Mesendoderm (in vitro differentiated cells): Measurements from ENCODE around the gene CDKN1C.

Experiments
- DNase-seq: peaks from one replicate; pipeline ENCODE4 v3.0.0; 2013
- H2AK5ac ChIP-seq: 2 replicates; pipeline ENCODE4 v1.6.1; 2013; ENCODE audit warnings: low read length, inconsistent platforms
- H2BK120ac ChIP-seq: 2 replicates; pipeline ENCODE4 v1.6.1; 2013; ENCODE audit warnings: low read depth, mild to moderate bottlenecking, low read length, moderate library complexity, mixed read lengths
- H2BK15ac ChIP-seq: replicated peaks from 2 replicates; pipeline ENCODE4 v1.6.1; 2013; ENCODE audit warnings: low read depth, mild to moderate bottlenecking, moderate library complexity
- H2BK5ac ChIP-seq: 2 replicates; pipeline ENCODE4 v1.6.1; 2013; ENCODE audit warnings: low read length, inconsistent platforms
- H3K18ac ChIP-seq: 2 replicates; pipeline ENCODE4 v1.6.1; 2013; ENCODE audit warnings: mild to moderate bottlenecking, low read length, mixed read lengths
- H3K23ac ChIP-seq: one replicate; pipeline ENCODE4 v1.6.1; 2013; ENCODE audit warnings: low read length
- H3K27ac ChIP-seq: 2 replicates; pipeline ENCODE4 v1.5.1; 2013; ENCODE audit warnings: low read depth, mild to moderate bottlenecking, inconsistent platforms, low read length, moderate library complexity
- H3K27me3 ChIP-seq: 2 replicates; pipeline ENCODE4 v1.6.1; 2013; ENCODE audit warnings: low read length, control low read depth, mild to moderate bottlenecking, inconsistent platforms; ENCODE audit not compliant: insufficient read depth, poor library complexity
- H3K36me3 ChIP-seq: 2 replicates; pipeline ENCODE4 v1.6.1; 2013; ENCODE audit warnings: low read length, inconsistent platforms; ENCODE audit not compliant: control insufficient read depth, insufficient read depth
- H3K4ac ChIP-seq: one replicate; pipeline ENCODE4 v1.6.1; 2013; ENCODE audit warnings: low read depth, mild to moderate bottlenecking, low read length, moderate library complexity
- H3K4me1 ChIP-seq: 2 replicates; pipeline ENCODE4 v1.6.1; 2013; ENCODE audit warnings: low read depth, low read length, inconsistent platforms; ENCODE audit not compliant: control insufficient read depth
- H3K4me2 ChIP-seq: 2 replicates; pipeline ENCODE4 v1.6.1; 2013; ENCODE audit warnings: low read length
- H3K4me3 ChIP-seq: 2 replicates; pipeline ENCODE4 v1.5.1; 2013; ENCODE audit warnings: mild to moderate bottlenecking, low read length
- H3K56ac ChIP-seq: one replicate; pipeline ENCODE4 v1.6.1; 2013; ENCODE audit warnings: low read length
- H3K79me1 ChIP-seq: 2 replicates; pipeline ENCODE4 v1.6.1; 2013; ENCODE audit warnings: low read length, inconsistent platforms
- H3K79me2 ChIP-seq: 2 replicates; pipeline ENCODE4 v1.6.1; 2013; ENCODE audit warnings: mild to moderate bottlenecking, low read length; ENCODE audit not compliant: control insufficient read depth, insufficient read depth
- H3K9ac ChIP-seq: 2 replicates; pipeline ENCODE4 v1.6.1; 2013; ENCODE audit warnings: low read length, inconsistent platforms
- H4K5ac ChIP-seq: one replicate; pipeline ENCODE4 v1.6.1; 2013; ENCODE audit warnings: low read length
- H4K8ac ChIP-seq: one replicate; pipeline ENCODE4 v1.6.1; 2013; ENCODE audit warnings: low read depth, mild to moderate bottlenecking, control low read depth, low read length, moderate library complexity
- WGBS: extraction: QIAGEN DNeasy Blood & Tissue Kit; methylation state at CpG from one replicate; pipeline ENCODE4 v1.1.7; 2013; ENCODE audit warnings: low lambda C conversion rate, missing lambda C conversion rate; ENCODE audit not compliant: insufficient coverage; ENCODE audit errors: extremely low coverage; 5-methylcytosine and 5-hydroxymethylcytosine counted together

Gene CDKN1C

GRCh38 chr11:2847561-2847960 is 38.0 kb downstream of the CDKN1C start:
- Histone ChIP-seq H3K9ac (no peak overlapping the region), H3K4me2 (no peak overlapping the region), H4K5ac (no peak overlapping the region), H3K27ac (no peak overlapping the region), H2BK5ac (no peak overlapping the region), H2BK120ac (no peak overlapping the region), H3K23ac (no peak overlapping the region), H2BK15ac (no peak overlapping the region), H3K4ac (no peak overlapping the region), H3K27me3 (no peaks in the 10 kb centered on the region), H3K79me1 (no peaks in the 10 kb centered on the region), H2AK5ac (no peak overlapping the region), H3K56ac (no peak overlapping the region), H3K79me2 (no peaks in the 10 kb centered on the region), H3K4me3 (no peak overlapping the region), H4K8ac (no peak overlapping the region), H3K18ac (no peak overlapping the region), H3K36me3 (no peaks in the 10 kb centered on the region), H3K4me1 (peaks cover 4% of the 10 kb centered on the region)
- no CpG with 5 or more reads among the region's 21 CpGs for WGBS
- DNase-seq = no peak

DNA sequence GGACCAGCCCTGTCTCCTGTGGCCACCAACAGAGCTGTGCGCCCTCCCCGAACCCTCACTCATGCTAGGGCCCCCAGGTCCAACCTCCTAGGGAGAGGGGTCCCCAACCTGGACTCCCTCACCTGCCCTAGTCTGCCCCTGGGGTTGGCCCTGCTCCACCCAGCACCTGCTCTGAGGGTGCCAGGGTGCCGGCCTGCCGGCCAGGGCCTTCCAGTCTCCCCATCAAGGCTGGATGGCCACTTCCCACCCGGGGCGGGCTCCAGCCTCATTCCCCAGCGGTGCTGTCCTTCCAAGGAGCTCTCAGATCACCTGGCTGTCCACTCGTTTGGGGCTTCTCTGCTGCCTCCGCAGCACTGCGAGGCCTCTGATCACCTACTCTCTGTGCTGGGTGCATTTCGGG is 39.1 kb downstream of the CDKN1C start:
- WGBS = no CpG with 5 or more reads among the region's 11 CpGs
- no peaks in the 10 kb centered on the region for H3K79me1 ChIP-seq
- H4K8ac ChIP-seq = no peak overlapping the region
- H2BK15ac ChIP-seq = no peak overlapping the region
- no peak overlapping the region for H2BK5ac ChIP-seq
- H3K4me1 ChIP-seq = peaks cover 4% of the 10 kb centered on the region
- no peak overlapping the region for H3K23ac ChIP-seq
- no peak overlapping the region for H3K27ac ChIP-seq
- no peak overlapping the region for H3K4me3 ChIP-seq
- no peaks in the 10 kb centered on the region for H3K27me3 ChIP-seq
- no peak overlapping the region for H4K5ac ChIP-seq
- no peak overlapping the region for H3K4me2 ChIP-seq
- no peak overlapping the region for H2BK120ac ChIP-seq
- no peaks in the 10 kb centered on the region for H3K36me3 ChIP-seq
- no peak overlapping the region for H3K56ac ChIP-seq
- no peak overlapping the region for H3K9ac ChIP-seq
- no peaks in the 10 kb centered on the region for H3K79me2 ChIP-seq
- no peak overlapping the region for H3K4ac ChIP-seq
- no peak for DNase-seq
- H2AK5ac ChIP-seq = no peak overlapping the region
- no peak overlapping the region for H3K18ac ChIP-seq

DNA sequence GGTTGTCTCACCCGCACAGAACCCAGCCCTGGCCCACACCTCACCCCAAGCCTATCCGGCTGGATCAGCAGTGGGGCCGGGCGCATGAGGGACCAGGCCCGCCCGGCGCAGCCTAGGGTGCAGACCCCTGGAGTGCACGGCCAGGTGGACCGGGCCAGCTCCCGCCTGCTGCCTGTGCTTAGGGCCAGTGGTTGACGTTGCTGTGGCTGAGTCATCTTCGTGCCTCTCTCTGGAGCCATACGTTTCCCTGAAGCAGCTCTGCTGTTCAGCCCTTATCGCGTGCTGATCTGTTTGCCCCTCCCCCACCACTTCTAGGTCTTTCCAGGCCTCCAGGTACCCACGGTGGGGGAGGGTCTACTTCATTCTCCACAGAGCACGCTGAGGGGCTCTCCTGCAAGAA is 39.5 kb downstream of the CDKN1C start:
- Histone ChIP-seq H3K79me2 (no peaks in the 10 kb centered on the region), H4K5ac (no peak overlapping the region), H3K27me3 (no peaks in the 10 kb centered on the region), H2BK15ac (no peak overlapping the region), H2BK5ac (no peak overlapping the region), H2BK120ac (no peak overlapping the region), H3K9ac (no peak overlapping the region), H4K8ac (no peak overlapping the region), H3K4me3 (no peak overlapping the region), H3K27ac (no peak overlapping the region), H3K4me1 (peaks cover 4% of the 10 kb centered on the region), H3K4me2 (no peak overlapping the region), H3K23ac (no peak overlapping the region), H3K79me1 (no peaks in the 10 kb centered on the region), H3K4ac (no peak overlapping the region), H3K18ac (no peak overlapping the region), H2AK5ac (no peak overlapping the region), H3K56ac (no peak overlapping the region), H3K36me3 (no peaks in the 10 kb centered on the region)
- peak; percentile 79 for DNase-seq
- WGBS = no CpG with 5 or more reads among the region's 17 CpGs

GRCh38 chr11:2844996-2845395 is 40.6 kb downstream of the CDKN1C start:
- Histone ChIP-seq H3K27me3 (no peaks in the 10 kb centered on the region), H2BK15ac (no peak overlapping the region), H4K5ac (no peak overlapping the region), H3K18ac (no peak overlapping the region), H3K23ac (no peak overlapping the region), H2BK5ac (no peak overlapping the region), H3K56ac (no peak overlapping the region), H3K79me1 (no peaks in the 10 kb centered on the region), H2AK5ac (no peak overlapping the region), H2BK120ac (no peak overlapping the region), H3K4me2 (no peak overlapping the region), H3K4me3 (no peak overlapping the region), H3K27ac (no peak overlapping the region), H3K9ac (no peak overlapping the region), H3K4me1 (peaks cover 4% of the 10 kb centered on the region), H3K4ac (no peak overlapping the region), H3K36me3 (no peaks in the 10 kb centered on the region), H3K79me2 (no peaks in the 10 kb centered on the region), H4K8ac (no peak overlapping the region)
- no peak for DNase-seq
- WGBS = no CpG with 5 or more reads among the region's 12 CpGs

DNA sequence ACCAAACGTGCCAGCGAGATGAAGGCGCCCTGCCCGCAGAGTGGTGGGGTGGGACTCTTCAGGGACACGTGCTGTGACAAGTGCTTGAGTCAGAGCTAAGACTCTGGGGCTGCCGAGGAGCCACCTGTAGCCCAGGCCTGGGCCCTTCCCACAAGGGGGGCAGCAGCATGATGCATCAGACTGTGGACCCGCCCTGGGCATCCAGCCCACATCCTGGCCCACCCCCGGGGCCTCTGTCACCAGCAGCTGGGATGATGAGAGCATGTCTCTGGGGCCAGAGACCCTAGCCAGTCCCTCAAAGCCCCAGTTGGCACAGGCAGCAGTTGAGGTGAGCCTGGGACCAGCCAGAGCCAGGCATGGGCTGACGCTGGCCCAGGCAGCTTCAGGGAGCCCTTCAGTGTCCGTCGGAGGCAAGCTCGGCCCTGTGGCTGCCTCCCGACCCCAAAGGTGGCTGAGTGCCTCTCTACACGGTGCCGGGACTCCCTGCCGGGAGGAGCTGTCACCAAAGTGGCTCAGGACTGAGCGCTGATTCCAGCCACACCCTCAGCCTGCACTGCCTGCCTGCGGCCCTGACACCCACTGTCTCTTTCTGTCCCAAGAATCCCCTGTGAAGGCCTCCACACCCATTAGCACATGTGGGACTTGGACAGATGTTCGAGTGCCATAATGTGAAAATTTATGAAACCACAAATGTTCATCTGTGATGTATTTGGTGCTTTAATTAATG is 41.3 kb downstream of the CDKN1C start:
- WGBS = no CpG with 5 or more reads among the region's 19 CpGs
- no peaks in the 10 kb centered on the region for H3K27me3 ChIP-seq
- peaks cover 4% of the 10 kb centered on the region for H3K4me1 ChIP-seq

DNA sequence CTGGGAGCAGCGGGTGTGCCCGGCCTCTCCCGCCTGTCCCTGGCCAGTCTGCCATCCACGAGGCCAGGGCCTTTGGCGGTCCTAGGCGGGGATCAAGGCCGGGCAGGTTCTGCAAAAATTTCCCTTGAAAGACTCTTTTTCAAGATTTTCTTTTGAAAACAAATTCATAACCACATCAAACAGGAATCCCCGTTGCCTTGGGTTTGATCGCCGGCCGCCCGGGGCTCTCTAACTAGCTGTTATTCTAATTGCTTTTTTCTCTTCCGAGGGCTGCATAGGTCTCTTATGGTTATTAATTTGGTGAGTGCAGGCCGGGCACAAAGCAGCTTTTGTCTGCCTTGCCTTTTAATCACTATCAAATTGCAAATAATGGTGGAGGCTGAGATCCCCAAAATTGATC is 42.0 kb downstream of the CDKN1C start:
- H2BK5ac ChIP-seq = no peak overlapping the region
- no peak overlapping the region for H3K56ac ChIP-seq
- no peak overlapping the region for H2BK15ac ChIP-seq
- no CpG with 5 or more reads among the region's 14 CpGs for WGBS
- H4K5ac ChIP-seq = no peak overlapping the region
- H2BK120ac ChIP-seq = no peak overlapping the region
- H3K4me3 ChIP-seq = no peak overlapping the region
- no peak overlapping the region for H3K4me2 ChIP-seq
- H4K8ac ChIP-seq = no peak overlapping the region
- H3K79me2 ChIP-seq = no peaks in the 10 kb centered on the region
- no peak for DNase-seq
- H3K27ac ChIP-seq = no peak overlapping the region
- no peak overlapping the region for H3K9ac ChIP-seq
- H3K79me1 ChIP-seq = no peaks in the 10 kb centered on the region
- no peaks in the 10 kb centered on the region for H3K27me3 ChIP-seq
- no peak overlapping the region for H3K4ac ChIP-seq
- H3K18ac ChIP-seq = no peak overlapping the region
- no peaks in the 10 kb centered on the region for H3K36me3 ChIP-seq
- H3K4me1 ChIP-seq = peaks cover 4% of the 10 kb centered on the region
- H3K23ac ChIP-seq = no peak overlapping the region
- H2AK5ac ChIP-seq = no peak overlapping the region

More for the DNA sequence above, 41.3 kb downstream of the CDKN1C start:
- H2BK15ac ChIP-seq = no peak overlapping the region
- no peak overlapping the region for H3K18ac ChIP-seq
- no peak for DNase-seq
- no peak overlapping the region for H4K5ac ChIP-seq
- no peak overlapping the region for H4K8ac ChIP-seq
- H3K79me1 ChIP-seq = no peaks in the 10 kb centered on the region
- no peak overlapping the region for H3K9ac ChIP-seq
- no peaks in the 10 kb centered on the region for H3K36me3 ChIP-seq
- no peak overlapping the region for H3K23ac ChIP-seq
- H3K79me2 ChIP-seq = no peaks in the 10 kb centered on the region
- H2BK120ac ChIP-seq = no peak overlapping the region
- H3K4ac ChIP-seq = no peak overlapping the region
- H3K4me3 ChIP-seq = no peak overlapping the region
- no peak overlapping the region for H3K56ac ChIP-seq
- H3K4me2 ChIP-seq = no peak overlapping the region
- H2BK5ac ChIP-seq = no peak overlapping the region
- H2AK5ac ChIP-seq = no peak overlapping the region
- H3K27ac ChIP-seq = no peak overlapping the region
